ENCODE results near the gene AP3D1.
A peak's percentile ranks its signal among the peaks of the same experiment; 100 is the strongest.

DNA sequence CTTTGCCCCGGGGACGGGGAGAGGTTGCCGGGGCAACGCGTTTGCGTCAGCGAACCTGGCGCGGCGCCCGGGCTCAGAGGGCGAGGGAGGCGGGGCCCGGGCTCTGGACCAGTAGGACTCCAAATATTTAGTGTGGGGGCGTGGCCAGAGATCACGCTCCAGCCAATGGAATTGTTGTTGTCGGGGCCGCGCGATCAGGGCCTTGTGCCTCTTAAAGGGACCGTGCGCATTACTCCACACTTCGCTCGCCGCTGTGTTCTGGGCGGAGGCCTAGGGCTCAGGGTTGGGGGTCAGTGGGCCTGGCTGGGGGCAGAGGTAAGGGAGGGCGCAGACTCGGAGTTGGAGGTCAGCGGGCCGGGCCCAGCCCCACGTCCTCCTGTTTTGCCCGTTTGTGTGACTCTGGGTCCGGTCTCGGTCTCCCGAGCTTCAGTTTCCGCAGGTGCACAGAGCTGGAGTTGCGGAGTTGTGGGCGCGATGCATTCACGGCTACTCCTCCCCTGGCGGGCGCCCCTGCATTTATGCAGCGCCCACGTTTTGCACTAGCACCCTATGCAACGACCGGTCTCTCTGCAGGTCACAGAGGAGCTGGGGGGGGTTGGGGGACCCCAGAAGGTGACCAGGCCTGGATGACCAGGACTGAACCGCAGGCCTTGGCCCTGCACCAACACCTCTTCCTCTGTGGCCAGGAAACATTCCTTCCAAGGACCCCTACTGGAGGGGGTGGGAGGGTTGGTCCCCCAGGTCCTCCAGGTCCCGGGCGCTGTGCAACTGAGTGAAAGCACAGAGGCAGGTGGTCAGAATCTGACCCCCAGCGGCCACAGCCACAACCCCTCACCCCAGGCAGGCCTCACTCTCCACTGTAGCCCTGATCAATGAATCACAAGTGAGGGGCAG lies 89.6 kb downstream of the AP3D1 start:
- TF ChIP-seq, protein P1, sequence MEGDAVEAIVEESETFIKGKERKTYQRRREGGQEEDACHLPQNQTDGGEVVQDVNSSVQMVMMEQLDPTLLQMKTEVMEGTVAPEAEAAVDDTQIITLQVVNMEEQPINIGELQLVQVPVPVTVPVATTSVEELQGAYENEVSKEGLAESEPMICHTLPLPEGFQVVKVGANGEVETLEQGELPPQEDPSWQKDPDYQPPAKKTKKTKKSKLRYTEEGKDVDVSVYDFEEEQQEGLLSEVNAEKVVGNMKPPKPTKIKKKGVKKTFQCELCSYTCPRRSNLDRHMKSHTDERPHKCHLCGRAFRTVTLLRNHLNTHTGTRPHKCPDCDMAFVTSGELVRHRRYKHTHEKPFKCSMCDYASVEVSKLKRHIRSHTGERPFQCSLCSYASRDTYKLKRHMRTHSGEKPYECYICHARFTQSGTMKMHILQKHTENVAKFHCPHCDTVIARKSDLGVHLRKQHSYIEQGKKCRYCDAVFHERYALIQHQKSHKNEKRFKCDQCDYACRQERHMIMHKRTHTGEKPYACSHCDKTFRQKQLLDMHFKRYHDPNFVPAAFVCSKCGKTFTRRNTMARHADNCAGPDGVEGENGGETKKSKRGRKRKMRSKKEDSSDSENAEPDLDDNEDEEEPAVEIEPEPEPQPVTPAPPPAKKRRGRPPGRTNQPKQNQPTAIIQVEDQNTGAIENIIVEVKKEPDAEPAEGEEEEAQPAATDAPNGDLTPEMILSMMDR (conservative IDR thresholded peaks at IDR 0.05; ENCODE audit: low read length), result 0 out of 2 replicates have a peak, but pooled peaks have one; percentile 27
- TF ChIP-seq EZH2phosphoT487 (IDR thresholded peaks at IDR 0.05; ENCODE audit: borderline replicate concordance, low read depth, low read length), result no peak

All from OCI-LY7 (cell line).